GM18502 (cell line): ENCODE results near the gene CDKN1A.
"Not testable (repeated sequence)": the region's sequence is repeated elsewhere in the genome, so short reads cannot be mapped to it uniquely, and the experiment has no call there.

Experiments
- ATAC-seq: cut with Tn5 transposase; IDR thresholded peaks from one replicate; pipeline ENCODE4 v1.9.1; 2021; ENCODE audit warnings: mild to moderate bottlenecking; ENCODE audit not compliant: unreplicated experiment, poor library complexity

Gene CDKN1A

DNA sequence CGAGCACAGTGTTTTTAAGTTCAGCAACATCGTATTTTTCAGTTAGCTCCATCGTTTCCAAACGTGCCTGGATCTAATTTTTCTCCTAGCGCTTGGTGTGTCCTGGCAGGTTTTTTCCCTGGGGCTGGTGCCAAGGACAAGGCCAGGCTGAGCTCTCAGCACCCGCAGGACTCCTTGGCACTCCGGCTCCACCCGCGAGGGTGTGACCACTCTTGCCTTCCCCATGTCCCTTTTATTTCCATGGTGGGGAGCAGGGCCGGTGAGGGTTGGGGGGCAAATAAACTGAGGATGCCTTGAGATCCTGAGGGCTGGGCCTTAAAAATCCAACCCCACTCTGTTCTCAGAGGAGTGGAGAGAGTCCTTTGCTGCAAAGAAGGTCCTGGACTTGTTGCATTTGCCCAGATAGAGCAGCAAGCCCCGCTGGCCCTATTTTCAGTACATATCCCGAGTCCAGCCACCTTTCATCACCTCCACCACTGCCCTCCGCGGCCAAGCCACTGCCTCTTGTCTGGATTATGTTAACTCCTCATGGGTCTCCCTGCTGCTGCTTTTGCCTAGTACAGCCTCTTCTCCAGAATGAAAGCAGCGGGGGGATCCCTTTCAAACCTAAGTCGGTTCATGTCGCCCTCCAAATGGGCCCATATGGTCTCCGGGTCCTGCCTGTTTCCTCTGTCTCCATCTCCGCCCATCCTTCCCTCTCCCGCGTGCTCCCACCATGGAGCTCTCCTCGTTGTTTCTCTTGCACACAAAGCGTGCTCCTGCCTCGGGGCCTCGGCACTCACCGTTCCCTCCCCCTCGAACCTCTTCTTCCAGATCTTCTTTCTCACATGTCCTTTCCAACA, 14.6 kb downstream of the CDKN1A start:
- no peak for ATAC-seq

DNA sequence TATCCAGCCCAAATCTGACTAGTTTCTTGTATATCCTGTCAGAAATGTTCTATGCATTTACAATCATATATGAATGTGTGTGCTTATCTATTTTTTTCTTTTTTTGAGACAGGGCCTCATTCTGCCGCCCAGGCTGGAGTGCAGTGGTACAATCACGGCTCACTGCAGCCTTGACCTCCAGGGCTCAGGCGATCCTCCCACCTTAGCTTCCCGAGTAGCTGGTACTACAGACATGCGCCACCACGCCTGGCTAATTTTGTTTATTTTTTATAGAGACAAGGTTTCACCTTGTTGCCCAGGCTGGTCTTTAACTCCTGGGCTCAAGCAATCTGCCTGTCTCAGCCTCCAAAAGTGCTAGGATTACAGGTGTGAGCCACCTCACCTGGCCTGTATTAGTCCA, 16.1 kb downstream of the CDKN1A start:
- no peak for ATAC-seq

DNA sequence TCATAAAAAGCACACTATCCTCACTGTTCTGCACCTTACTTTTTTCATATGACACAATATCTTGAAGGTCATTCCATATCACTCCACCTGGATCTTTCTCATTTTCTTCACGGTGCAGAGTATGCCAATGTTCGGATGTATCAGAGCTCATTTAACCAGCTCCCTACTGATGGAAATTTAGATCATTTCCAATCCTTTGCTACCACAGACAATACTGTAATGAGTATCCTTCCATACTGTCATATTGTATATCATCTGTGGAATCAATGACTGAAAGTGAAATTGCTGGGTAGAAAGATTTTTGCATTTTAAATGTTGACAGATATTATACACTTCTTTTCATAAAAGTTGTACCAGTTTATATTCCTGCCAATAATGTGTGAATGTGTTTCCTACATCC, 16.9 kb downstream of the CDKN1A start:
- ATAC-seq, result no peak

DNA sequence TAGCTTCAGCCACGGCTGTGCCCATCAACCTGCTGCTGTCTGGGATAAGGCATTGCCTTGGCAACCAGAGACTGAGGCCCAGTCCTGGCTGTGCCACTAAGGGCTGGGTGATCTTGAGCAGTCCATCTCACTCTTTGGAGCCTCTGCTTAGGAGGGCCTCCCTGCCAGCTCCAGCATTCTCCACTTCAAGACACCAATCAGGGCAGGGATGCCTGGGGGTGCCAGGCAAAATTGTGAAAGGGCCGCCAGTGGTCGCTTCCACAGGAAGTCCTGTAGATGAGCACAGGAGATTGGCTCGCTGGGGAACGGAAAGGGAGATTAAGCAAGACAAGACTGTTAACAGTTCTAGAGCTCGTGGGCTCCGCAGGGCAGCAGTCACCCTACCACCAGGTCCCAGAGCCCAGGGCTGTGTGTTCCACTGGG, 19.0 kb downstream of the CDKN1A start, which contains the start of gene RAB44:
RAB44 (plus strand) TSS at position 346 of the 423 bp plus-strand sequence. CDS start 6,410 bp downstream, outside the sequence.
- no peak for ATAC-seq

DNA sequence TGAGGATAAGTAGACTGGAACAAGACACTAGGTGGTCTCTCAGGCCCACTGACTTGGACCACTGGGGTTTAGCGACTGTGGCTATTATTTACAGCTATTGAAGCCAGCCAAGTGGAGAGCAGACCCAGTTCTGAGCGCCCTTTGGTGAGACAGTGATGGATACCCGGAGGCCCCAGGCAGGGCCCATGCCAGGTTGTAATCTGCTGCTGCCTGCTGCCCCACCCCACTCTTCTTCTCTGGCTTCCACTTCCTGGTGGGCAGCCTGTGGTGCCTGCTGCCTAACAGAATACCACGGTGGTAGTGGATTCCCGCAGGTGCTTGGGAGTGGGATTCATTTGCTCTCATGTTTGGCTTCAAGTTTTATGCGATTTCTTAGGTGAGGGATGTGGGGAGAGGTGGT, 19.7 kb downstream of the CDKN1A start:
- ATAC-seq, result no peak

DNA sequence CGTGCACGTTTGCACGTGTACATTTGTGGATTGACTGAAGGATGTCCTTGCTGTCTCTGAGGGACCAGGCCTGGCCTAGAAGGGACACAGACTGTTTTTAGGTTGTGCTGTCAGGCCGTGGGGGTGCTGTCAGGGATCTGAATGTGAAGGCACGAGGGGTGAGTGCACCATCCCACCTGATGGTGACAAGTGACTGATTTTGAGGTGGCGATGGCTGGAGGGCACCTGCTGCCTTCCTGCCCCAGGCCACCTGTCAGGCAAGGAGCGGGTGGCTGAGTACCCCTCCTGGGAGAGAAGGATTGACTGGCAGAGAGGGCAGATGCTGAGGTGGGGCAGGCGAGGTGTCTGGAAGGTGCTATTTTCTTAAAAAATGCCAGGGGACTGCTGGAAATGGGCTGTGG, 20.4 kb downstream of the CDKN1A start:
- no peak for ATAC-seq

DNA sequence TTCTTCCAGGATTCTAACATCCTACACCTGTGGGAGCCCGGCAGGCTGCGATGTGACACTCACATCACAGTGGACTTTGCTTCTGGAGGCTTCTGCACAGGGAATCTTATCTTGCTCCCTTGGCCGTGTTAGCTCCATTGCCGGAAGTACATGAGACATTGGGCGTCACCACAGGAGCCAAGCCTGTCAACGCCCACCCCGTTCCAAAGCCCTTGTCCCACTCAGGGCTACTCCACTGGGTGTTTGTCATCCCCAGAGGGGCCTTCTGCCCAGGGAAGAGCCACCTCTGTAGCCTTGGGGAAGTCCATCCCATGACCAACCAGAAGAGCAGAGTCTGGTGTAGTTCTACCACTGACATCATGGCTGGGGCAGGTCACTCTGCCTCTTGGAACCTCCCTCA, 20.8 kb downstream of the CDKN1A start:
- no peak for ATAC-seq

DNA sequence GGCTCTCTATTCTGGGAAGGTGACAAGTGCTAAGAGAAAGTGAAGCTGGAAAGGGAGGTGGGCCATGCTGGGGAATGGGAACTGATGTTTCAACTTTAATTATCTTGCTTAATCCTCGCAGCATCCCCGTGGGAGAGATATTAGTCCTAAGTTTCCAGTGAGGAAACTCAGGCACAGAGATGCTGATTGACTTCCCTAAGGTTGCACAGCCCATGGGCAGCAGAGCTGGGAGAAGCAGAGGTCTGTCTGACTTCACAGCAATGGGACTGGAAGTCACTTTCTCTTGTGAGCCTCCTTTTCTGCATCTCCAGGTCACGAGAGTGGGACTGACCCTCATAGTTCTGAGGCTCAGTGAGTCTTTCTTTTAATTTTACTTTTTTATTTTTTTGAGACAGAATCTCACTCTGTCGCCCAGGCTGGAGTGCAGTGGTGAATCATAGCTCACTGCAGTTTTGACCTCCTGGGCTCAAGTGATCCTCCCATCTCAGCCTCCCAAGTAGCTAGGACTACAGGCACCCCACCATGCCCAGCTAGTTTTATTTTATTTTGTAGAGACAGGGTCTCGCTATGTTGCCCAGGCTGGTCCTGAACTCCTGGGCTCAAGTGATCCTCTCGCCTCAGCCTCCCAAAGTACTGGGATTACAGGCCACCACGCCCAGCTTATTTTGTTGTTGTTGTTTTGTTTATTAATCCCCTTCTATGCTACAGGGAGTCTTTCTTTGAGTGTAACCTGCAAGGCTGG, 21.7 kb downstream of the CDKN1A start:
- no peak for ATAC-seq

DNA sequence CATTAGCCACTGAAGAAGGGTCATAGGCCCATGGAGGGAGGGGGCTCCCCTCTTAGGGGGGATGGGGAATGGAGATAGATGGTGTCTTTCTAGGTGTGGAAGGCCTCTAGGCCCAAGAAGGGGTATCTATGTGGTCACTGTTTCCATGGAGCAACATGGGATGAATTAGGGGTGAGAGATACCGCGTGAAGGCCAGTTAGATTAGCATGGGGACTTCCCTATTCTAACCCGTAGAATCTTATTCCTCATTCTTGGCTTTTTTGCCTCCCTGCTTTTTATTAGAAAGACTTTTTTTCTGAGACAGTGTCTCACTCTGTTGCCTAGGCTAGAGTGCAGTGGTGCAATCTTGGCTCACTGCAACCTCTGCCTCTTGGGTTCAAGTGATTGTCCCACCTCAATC, 22.3 kb downstream of the CDKN1A start:
- no peak for ATAC-seq

DNA sequence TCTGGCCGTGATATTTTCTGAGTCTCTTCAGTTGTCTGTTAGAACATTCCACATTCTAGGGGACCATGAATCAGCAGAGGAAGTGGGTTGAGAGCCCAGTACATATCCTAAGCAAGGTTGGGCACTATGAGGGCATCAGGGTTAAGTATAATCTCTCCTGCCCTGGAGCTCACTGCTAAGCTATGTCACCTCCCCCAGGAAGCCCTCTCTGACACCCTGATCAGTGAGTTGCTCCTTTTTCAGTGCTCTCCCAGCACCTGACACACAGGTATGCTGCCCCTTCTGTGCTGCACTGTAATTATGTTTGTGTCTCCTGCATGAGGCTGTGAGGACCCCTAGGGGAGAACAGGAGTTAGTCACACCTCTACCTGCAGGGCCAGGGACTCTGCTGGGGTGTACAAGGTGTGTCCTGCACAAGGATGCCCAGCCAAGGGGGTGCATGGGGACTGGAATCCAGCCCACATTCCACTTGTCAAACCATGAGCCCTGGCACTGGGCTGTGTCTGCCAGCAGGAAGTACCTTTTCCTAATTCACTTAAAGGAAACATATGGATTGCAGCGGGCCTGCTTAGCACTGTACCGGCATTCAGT, 23.0 kb downstream of the CDKN1A start:
- ATAC-seq, result no peak

DNA sequence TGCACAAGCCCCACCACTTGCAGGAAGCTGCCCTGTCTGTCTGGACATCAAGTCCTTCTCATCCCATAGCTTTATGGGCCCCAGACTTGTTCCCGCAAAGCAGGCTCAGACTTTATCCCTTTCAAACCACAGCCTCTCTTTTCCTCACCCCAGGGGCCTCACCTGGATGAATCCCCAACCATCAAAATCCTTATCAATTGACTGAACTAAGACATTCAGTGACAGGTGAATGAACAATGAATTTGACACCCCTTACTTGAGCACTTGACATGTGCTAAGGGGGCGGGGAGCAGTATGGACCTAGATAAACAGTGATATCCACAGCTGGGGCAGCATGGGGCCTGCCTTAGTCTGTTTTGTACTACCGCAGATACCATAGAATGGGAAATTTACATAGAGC, 24.1 kb downstream of the CDKN1A start:
- no peak for ATAC-seq

DNA sequence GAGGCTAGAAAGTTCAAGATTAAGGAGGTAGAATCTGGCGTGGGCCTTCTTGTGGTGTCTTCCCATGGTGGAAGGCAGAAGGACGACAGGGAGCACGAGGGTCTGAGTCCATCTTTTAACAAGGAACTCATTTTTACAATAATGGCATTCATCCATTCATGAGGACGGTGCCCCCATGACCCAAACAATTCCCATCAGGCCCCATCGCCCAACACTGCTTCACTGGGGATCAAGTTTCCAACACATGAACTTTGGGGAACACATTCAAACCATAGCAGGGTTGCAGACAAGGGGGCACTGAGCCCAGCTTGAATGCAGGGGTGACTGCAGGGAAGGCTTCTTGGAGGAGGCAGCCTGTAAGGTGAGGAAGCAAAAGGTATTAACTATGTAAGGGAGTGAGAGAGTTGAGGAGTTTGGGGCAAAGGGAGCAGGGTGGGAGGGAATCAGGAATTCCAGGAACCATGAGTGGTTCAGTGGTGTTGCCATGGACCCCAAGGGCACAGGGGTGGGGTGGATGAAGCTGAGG, 24.6 kb downstream of the CDKN1A start:
- ATAC-seq, result no peak

DNA sequence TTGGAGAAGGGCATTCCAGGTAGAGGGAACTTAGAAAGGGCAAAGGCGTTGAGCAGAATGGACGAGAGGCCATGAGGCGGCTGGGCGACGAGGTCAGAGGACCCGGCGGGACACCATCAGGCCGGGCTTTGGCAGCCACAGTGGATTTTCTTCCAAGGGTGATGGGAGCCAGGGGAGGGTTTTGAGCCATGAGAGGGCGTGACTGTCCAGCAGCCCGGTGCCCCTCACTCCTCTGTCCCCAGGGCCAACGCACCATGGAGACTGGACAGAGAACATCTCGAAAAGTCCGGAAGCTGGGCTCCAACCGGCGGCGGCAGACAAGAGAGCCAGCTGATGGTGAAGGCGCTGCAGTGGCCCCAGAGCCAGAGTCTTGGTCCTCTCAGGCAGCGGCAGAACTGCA, 25.5 kb downstream of the CDKN1A start:
- no peak for ATAC-seq

DNA sequence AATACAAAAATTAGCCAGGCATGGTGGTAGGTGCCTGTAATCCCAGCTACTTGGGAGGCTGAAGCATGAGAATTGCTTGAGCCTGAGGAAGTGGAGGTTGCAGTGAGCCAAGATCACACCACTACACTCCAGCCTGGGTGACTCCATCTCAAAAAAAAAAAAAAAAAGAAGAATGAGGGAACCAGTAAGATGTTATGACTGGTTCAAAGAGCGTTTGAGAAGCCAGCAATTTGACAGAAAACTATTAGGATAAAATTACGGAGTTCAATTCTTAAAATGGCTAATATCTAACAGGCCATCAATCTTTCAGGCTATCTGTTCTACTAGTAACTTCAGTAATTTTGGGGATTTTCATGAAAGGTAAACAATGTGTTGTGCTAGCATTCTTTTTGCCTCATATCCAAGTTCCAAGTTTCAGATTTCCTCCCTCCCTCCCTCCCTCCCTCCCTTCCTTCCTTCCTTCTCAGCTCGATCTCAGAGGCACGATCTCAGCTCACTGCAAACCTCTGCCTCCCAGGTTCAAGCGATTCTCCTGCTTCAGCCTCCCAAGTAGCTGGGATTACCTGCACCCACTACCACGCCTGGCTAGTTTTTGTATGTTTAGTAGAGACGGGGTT, 26.6 kb downstream of the CDKN1A start:
- ATAC-seq, result not testable (repeated sequence)

DNA sequence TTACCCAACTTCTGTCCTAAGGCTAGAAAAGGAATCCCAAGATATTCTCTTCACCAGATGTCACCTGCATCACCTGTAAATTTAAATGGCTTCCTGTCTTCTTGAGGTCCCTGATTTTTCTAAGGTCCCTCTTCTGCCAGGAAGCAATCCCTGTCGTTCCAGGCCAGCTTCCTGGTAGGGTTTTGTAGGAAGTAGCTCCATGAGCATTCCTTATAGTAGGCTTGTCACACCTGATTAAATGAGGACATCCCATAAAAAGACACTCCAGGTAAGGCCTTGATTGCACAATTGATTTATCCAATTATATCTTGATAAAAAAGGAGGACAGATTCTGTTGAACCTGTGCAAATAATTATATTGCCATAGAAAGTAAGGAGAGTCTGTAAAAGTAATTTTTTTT, 27.8 kb downstream of the CDKN1A start:
- no peak for ATAC-seq

DNA sequence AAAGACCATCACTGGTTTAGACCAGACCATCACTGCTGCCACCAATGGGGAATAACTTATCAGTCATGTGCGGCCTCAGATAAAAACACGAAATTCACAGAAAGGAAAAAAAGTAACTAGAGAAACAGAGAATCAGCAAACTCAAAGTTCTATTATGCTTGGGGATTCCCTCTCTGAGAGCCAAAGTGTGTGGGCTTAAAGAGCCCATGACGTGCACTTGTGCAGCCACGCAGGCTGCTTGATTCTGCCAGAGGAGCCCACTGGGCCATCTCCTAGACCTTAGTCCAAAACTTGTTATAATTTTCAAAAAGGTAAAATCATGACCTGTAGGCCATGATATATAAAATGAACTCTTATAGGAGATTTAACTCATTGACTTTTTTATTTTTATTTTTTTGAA, 34.3 kb downstream of the CDKN1A start:
- no peak for ATAC-seq

DNA sequence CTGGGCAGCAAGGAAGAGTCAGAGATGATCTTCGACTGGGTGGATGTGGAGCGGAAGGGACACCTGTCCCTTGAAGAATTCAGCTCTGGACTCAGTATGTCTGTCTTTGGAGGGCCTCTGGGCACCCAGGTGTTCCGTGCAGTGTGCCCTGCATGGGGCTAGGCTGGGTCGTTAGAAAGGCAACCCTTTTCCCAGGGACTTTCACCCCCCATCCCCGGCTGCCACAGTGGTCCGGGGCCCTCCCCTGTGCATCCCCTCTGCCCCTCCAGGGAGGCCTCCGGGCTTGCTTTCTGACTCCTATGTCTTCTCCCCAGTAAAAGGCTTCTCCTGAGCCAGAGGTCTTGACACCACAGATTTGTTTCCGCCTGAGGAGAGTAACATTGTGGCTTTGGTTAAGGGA, 35.3 kb downstream of the CDKN1A start:
- no peak for ATAC-seq

DNA sequence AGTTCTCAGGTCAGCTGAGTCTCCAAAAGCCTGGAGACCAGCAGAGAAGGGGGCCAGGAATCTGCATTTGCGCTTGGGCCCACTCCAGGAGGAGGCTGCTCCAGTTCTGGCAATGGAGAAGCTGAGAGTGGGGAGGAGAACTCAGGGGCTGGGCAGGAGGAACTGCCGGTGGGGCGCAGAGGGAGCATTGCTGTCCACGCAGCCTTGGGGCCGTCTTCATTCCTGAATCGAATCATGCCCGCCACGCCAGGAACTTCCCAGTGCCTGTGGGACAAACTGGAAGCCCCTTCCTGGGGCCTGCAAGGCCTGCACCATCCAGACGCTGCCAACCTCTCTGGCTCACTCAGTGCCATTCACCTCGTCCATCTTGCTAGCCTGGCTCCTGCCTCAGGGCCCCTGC, 36.0 kb downstream of the CDKN1A start:
- ATAC-seq, result no peak

DNA sequence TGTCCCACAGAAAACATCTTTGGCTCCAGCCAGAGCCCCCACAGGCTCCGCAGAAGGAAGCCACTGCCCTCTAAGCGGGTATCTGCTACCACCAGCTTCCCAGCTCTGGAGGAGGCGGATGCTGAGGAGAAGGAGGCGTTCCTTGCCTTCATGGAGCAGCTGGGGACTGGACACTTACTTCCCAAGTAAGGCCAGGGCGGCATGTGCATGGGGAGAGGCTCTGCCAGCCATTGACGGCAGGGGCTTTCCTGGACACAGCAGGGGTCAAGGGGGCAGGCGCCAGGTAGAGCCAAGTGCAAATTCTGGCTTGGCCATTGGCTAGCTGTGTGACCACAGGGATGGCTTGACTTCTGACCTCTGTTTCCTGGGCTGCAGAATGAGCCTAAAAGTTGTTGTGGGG, 37.0 kb downstream of the CDKN1A start:
- no peak for ATAC-seq

DNA sequence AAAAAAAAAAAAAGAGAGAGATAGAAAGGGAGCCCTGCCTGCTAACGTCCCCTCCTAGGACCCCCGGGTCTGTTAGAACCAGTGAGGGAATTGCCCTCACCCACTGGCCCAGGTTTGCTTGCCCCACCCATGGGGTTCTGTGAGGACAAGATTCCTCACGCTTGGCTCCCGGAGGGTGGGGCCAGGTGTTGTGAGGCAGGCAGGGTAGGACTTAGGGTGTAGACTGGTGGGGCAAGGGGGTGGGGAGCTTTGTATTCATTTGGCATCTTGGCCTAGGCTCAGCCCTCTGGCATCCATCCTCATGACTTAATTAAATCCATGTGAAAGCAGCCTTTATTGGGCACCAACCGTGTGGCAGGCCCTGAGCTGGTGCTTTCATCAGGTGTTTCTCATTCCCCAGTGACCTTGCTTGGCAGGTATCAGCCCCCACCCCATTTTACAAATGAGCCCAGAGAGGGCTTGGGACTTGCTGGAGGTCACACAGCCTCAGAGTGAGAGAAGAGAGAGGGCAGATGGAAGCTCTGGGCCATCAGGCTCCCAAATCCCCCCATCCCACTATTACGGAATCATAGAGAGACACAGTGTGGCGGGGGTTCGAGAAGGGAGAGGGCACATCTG, 38.1 kb downstream of the CDKN1A start:
- ATAC-seq, result no peak
